Mammary epithelial cell (primary cell): ENCODE results near the gene TMEM163.

ENCODE experiments used
- EZH2 ChIP-seq: IDR thresholded peaks from 2 replicates; pipeline ENCODE4 v1.6.1; 2012; ENCODE audit warnings: low read length, inconsistent platforms, borderline replicate concordance
- TF ChIP-seq, protein P1 (sequence below), 2 donors: IDR thresholded peaks in 1 of 2; conservative IDR thresholded peaks in 1 of 2; 2 replicates each; pipeline ENCODE4 v1.5.1; 2011 to 2012; ENCODE audit warnings: inconsistent platforms in 2 of 2, low read length in 2 of 2, mild to moderate bottlenecking in 2 of 2, control low read depth in 1 of 2, low read depth in 1 of 2; ENCODE audit not compliant: insufficient read depth in 1 of 2; ENCODE audit errors: extremely low read depth in 1 of 2

DNA sequence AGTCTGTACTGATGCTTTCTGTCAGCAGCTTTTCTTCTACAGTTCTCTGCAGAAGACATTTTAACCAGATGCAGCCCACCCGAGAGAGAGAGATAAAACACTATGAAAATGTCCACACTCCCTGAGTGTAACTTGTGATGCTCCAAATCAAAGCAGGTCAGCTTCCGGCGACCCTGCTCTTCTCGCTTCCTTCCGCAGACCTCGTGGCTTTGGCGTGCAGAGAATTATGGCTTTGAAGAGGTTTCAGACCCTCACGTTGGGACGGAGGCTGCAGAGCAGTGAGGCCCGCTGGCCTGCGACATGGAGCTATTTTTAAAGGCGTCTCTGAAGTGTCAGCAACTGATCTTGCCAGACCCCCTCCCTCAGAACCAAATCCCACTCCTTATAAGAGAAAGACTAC is 41.8 kb downstream of the TMEM163 start:
- TF ChIP-seq, protein P1, sequence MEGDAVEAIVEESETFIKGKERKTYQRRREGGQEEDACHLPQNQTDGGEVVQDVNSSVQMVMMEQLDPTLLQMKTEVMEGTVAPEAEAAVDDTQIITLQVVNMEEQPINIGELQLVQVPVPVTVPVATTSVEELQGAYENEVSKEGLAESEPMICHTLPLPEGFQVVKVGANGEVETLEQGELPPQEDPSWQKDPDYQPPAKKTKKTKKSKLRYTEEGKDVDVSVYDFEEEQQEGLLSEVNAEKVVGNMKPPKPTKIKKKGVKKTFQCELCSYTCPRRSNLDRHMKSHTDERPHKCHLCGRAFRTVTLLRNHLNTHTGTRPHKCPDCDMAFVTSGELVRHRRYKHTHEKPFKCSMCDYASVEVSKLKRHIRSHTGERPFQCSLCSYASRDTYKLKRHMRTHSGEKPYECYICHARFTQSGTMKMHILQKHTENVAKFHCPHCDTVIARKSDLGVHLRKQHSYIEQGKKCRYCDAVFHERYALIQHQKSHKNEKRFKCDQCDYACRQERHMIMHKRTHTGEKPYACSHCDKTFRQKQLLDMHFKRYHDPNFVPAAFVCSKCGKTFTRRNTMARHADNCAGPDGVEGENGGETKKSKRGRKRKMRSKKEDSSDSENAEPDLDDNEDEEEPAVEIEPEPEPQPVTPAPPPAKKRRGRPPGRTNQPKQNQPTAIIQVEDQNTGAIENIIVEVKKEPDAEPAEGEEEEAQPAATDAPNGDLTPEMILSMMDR (conservative IDR thresholded peaks at IDR 0.05 in 1 of 2, IDR thresholded peaks at IDR 0.05 in 1 of 2; ENCODE audit: extremely low read depth in 1 of 2, insufficient read depth in 1 of 2, low read depth in 1 of 2, low read length in 2 of 2): no peak
- no peak for TF ChIP-seq EZH2
